HepG2 (cell line): ENCODE results near the gene CSNK1E. TPM values are rescaled to one million over a fixed set of nuclear protein-coding genes. Genes with fewer than 3 reads are reported as not detected.

Source experiments
- ARID5B ChIP-seq: IDR thresholded peaks from 2 replicates; pipeline ENCODE4 v1.4.0; 2020; ENCODE audit warnings: mild to moderate bottlenecking, missing genetic modification reagents
- CENPX ChIP-seq: sonication (generic); formaldehyde crosslinking; IDR thresholded peaks from 2 replicates; pipeline ENCODE4 v1.9.0; 2021; ENCODE audit warnings: mild to moderate bottlenecking, missing genetic modification reagents, moderate library complexity
- DMAP1 ChIP-seq: IDR thresholded peaks from 2 replicates; pipeline ENCODE4 v1.6.1; 2016
- E2F1 ChIP-seq: sonication (generic); formaldehyde crosslinking; IDR thresholded peaks from 2 replicates; pipeline ENCODE4 v1.5.0; 2020; ENCODE audit warnings: missing genetic modification reagents
- MED13 ChIP-seq: sonication (generic); formaldehyde crosslinking; IDR thresholded peaks from 2 replicates; pipeline ENCODE4 v1.5.0; 2020; ENCODE audit warnings: missing genetic modification reagents
- NFE2 ChIP-seq: sonication (generic); formaldehyde crosslinking; IDR thresholded peaks from 2 replicates; pipeline ENCODE4 v1.4.0; 2020; ENCODE audit warnings: missing genetic modification reagents
- PRDM4 ChIP-seq: sonication (generic); formaldehyde crosslinking; IDR thresholded peaks from 2 replicates; pipeline ENCODE4 v1.9.0; 2021; ENCODE audit warnings: missing genetic modification reagents, borderline replicate concordance
- TOPORS ChIP-seq: sonication (generic); formaldehyde crosslinking; IDR thresholded peaks from 2 replicates; pipeline ENCODE4 v1.8.0; 2023; ENCODE audit warnings: mild to moderate bottlenecking, missing genetic modification reagents
- ZBTB40 ChIP-seq, 2 experiments: fragments of 450-650 bp in 1 of 2; sonication (generic) in 1 of 2; formaldehyde crosslinking in 1 of 2; IDR thresholded peaks; 2 replicates each; pipeline versions ENCODE4 v1.6.1 to v1.8.0; 2016 to 2022; ENCODE audit warnings: antibody characterized with exemption in 1 of 2, mild to moderate bottlenecking in 1 of 2, missing genetic modification reagents in 1 of 2
- ZNF383 ChIP-seq: sonication (generic); formaldehyde crosslinking; IDR thresholded peaks from 2 replicates; pipeline ENCODE4 v1.4.0; 2020; ENCODE audit warnings: missing genetic modification reagents, mild to moderate bottlenecking, borderline replicate concordance
- ZNF780A ChIP-seq: sonication (generic); formaldehyde crosslinking; IDR thresholded peaks from 2 replicates; pipeline ENCODE4 v1.8.0; 2022; ENCODE audit warnings: mild to moderate bottlenecking, missing genetic modification reagents, moderate library complexity
- polyA plus RNA-seq, 8 experiments: library from polyadenylated mRNA; depleted of rRNA in 3 of 8; stranded (reverse) in 7 of 8; unstranded in 1 of 8; fragments of >200 nt; fragmentation: Illumina TruSeq in 4 of 8; extraction: Trizol in 4 of 8; gene quantifications; 2 replicates each; pipeline versions ENCODE4 v1.2.1 to v1.2.3, GENCODE V29; 2011 to 2016; ENCODE audit warnings: low read depth in 4 of 8, missing spikeins in 1 of 8, mixed read lengths in 1 of 8; ENCODE audit not compliant: insufficient read depth in 1 of 8
- total RNA-seq, 5 experiments: library from RNA; depleted of rRNA; stranded (reverse); fragments of >200 nt; fragmentation: Illumina TruSeq; extraction: Trizol; gene quantifications; 2 replicates each; pipeline ENCODE4 v1.2.3, GENCODE V29; 2016; ENCODE audit warnings: low read depth in 1 of 5

CSNK1E gene
- total and polyA plus RNA-seq, 2 of the 13 experiments (the other 11 are each of a cell fraction or from before 2014, with no cell fraction given): 34.7 to 129 TPM

- TF ChIP-seq ARID5B (CRISPR knock-in tag) (peak; percentile 32; the same call in 1 of the 2 replicates), NFE2 (CRISPR knock-in tag) (no peak), ZBTB40 (IDR thresholded peaks at IDR 0.05) (no peak), ZBTB40 (CRISPR knock-in tag; IDR thresholded peaks at IDR 0.05) (no peak), ZNF780A (CRISPR knock-in tag) (no peak), ZNF383 (no peak), CENPX (CRISPR knock-in tag) (no peak), MED13 (no peak), PRDM4 (CRISPR knock-in tag) (no peak), DMAP1 (CRISPR knock-in tag) (no peak), E2F1 (CRISPR knock-in tag) (no peak), TOPORS (CRISPR knock-in tag) (no peak)
These were observed 36.0 kb upstream of the CSNK1E start (continued) for GRCh38 chr22:38353142-38353629.
